ENCODE measurements around the gene ADGRB3. TPM values are rescaled to one million over a fixed set of nuclear protein-coding genes. Genes with fewer than 3 reads are reported as not detected.

Gene ADGRB3
- total and polyA plus RNA-seq, 2 donors (not counting 1 experiment from before 2014, with no cell fraction given), result not detected

- Histone ChIP-seq H3K4me2 (replicated peaks; ENCODE audit: low read depth, low read length, poor library complexity, severe bottlenecking) (no peak overlapping the region), H2AFZ (ENCODE audit: insufficient read depth, low read depth, low read length, poor library complexity, severe bottlenecking) (no peak overlapping the region), H3K27me3 (replicated peaks in 1 of 4; ENCODE audit: control extremely low read depth in 1 of 4, control insufficient read depth in 3 of 4, insufficient read depth in 4 of 4, low read length in 3 of 4) (no peaks in the 10 kb centered on the region), H3K36me3 (replicated peaks in 1 of 2; ENCODE audit: control extremely low read depth in 1 of 2, control insufficient read depth in 1 of 2, extremely low read depth in 1 of 2, insufficient read depth in 2 of 2, low read length in 1 of 2) (no peaks in the 10 kb centered on the region), H3K79me2 (ENCODE audit: control insufficient read depth, insufficient read depth, low read length) (no peaks in the 10 kb centered on the region), H3K27ac (ENCODE audit: low read length in 2 of 2) (no peak overlapping the region), H3K9me3 (ENCODE audit: control extremely low read depth in 1 of 3, control insufficient read depth in 2 of 3, insufficient read depth in 1 of 3, low read length in 2 of 3) (no peaks in the 10 kb centered on the region), H3K4me1 (ENCODE audit: control insufficient read depth in 2 of 2, insufficient read depth in 2 of 2, low read length in 2 of 2) (no peaks in the 10 kb centered on the region), H3K4me3 (ENCODE audit: control extremely low read depth in 1 of 5, extremely low read depth in 1 of 5, insufficient read depth in 1 of 5, low read depth in 2 of 5, low read length in 4 of 5) (no peak overlapping the region), H3K9ac (ENCODE audit: low read length) (no peak overlapping the region), H4K20me1 (ENCODE audit: control insufficient read depth, insufficient read depth, low read length, poor library complexity, severe bottlenecking) (no peaks in the 10 kb centered on the region)
- CTCF ChIA-PET, result no interaction called here
- intact Hi-C loops (cut with micrococcal nuclease), result no loop called here
- DNase-seq, result no peak
- no peaks in the 10 kb centered on the region for H3K27me3 Mint-ChIP-seq
- H3K9me3 Mint-ChIP-seq (ENCODE audit: insufficient read depth), result no peaks in the 10 kb centered on the region
- TF ChIP-seq CTCF (IDR thresholded peaks at IDR 0.05) (no peak), EZH2 (IDR thresholded peaks at IDR 0.05; ENCODE audit: borderline replicate concordance, insufficient read depth, low read depth, low read length, poor library complexity, severe bottlenecking) (no peak)
- POLR2A ChIA-PET, result no interaction called here
- no peak overlapping the region for H3K4me3 Mint-ChIP-seq
- no peaks in the 10 kb centered on the region for H3K4me1 Mint-ChIP-seq
- no peak overlapping the region for H3K27ac Mint-ChIP-seq
- no peak for ATAC-seq (ENCODE audit: low read depth)
Measured at GRCh38 chr6:68826501-68826900, 191.4 kb downstream of the ADGRB3 start.

DNA sequence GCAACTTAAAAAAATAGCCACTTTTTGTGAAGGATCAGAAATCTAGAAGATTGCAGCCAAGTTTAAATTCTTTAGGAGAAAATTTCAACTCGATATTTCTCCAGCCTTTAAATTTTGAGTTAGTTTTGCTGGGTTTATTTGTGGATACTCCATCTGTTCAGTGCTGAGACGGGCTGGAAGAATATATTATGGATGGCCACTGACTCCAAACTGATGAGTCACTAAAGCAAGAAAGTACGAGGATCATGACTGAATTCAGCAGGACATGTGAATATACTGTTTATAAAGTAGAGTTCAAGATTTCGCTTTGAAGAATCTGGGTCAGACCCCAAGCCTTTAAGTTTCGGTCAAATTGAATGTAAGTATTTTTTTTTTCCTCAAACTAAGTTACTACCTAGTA, 199.5 kb downstream of the ADGRB3 start:
- H3K27ac ChIP-seq (ENCODE audit: low read length in 2 of 2), result no peak overlapping the region
- 82% methylated on average over 3 of the region's 5 CpGs for WGBS (ENCODE audit: insufficient coverage)
- H3K4me2 ChIP-seq (replicated peaks; ENCODE audit: low read depth, low read length, poor library complexity, severe bottlenecking), result no peak overlapping the region
- H2AFZ ChIP-seq (ENCODE audit: insufficient read depth, low read depth, low read length, poor library complexity, severe bottlenecking), result no peak overlapping the region
- no peak for ATAC-seq (ENCODE audit: low read depth)
- H3K4me3 ChIP-seq (ENCODE audit: control extremely low read depth in 1 of 5, extremely low read depth in 1 of 5, insufficient read depth in 1 of 5, low read depth in 2 of 5, low read length in 4 of 5), result no peak overlapping the region
- Mint-ChIP-seq H3K4me3 (no peak overlapping the region), H3K9me3 (ENCODE audit: insufficient read depth) (no peaks in the 10 kb centered on the region), H3K4me1 (no peaks in the 10 kb centered on the region), H3K27me3 (no peaks in the 10 kb centered on the region), H3K27ac (no peak overlapping the region)
- H3K27me3 ChIP-seq (replicated peaks in 1 of 4; ENCODE audit: control extremely low read depth in 1 of 4, control insufficient read depth in 3 of 4, insufficient read depth in 4 of 4, low read length in 3 of 4), result no peaks in the 10 kb centered on the region
- H3K79me2 ChIP-seq (ENCODE audit: control insufficient read depth, insufficient read depth, low read length), result no peaks in the 10 kb centered on the region
- no peaks in the 10 kb centered on the region for H4K20me1 ChIP-seq (ENCODE audit: control insufficient read depth, insufficient read depth, low read length, poor library complexity, severe bottlenecking)
- ChIA-PET POLR2A (no interaction called here), CTCF (no interaction called here)
- no peak for TF ChIP-seq CTCF (IDR thresholded peaks at IDR 0.05)
- TF ChIP-seq EZH2 (IDR thresholded peaks at IDR 0.05; ENCODE audit: borderline replicate concordance, insufficient read depth, low read depth, low read length, poor library complexity, severe bottlenecking), result no peak
- intact Hi-C loops (cut with micrococcal nuclease), result no loop called here
- no peaks in the 10 kb centered on the region for H3K9me3 ChIP-seq (ENCODE audit: control extremely low read depth in 1 of 3, control insufficient read depth in 2 of 3, insufficient read depth in 1 of 3, low read length in 2 of 3)
- H3K36me3 ChIP-seq (replicated peaks in 1 of 2; ENCODE audit: control extremely low read depth in 1 of 2, control insufficient read depth in 1 of 2, extremely low read depth in 1 of 2, insufficient read depth in 2 of 2, low read length in 1 of 2), result no peaks in the 10 kb centered on the region
- no peak for DNase-seq
- no peaks in the 10 kb centered on the region for H3K4me1 ChIP-seq (ENCODE audit: control insufficient read depth in 2 of 2, insufficient read depth in 2 of 2, low read length in 2 of 2)
- no peak overlapping the region for H3K9ac ChIP-seq (ENCODE audit: low read length)
